Heart left ventricle (tissue), 13 donors: Measurements from ENCODE around the gene TRMT11.

ENCODE experiments used
- CTCF ChIP-seq, 12 donors: fragments of 200-600 bp; sonication (generic) in 4 of 12; IDR thresholded peaks; one replicate each; pipeline versions ENCODE4 v1.5.0 to v1.8.0; 2018 to 2022; ENCODE audit warnings: antibody characterized with exemption in 12 of 12, mild to moderate bottlenecking in 5 of 12
- POLR2A ChIP-seq, 2 donors: fragments of 450-650 bp; IDR thresholded peaks; one replicate each; pipeline ENCODE4 v1.6.1; 2017; ENCODE audit warnings: antibody characterized with exemption in 2 of 2, mild to moderate bottlenecking in 2 of 2, moderate library complexity in 2 of 2
- donor health status: ischemic (EF 13 %, LVEDD 7.1; RV severe dilation, severe dysfunction).
- donor health status: DM: no; HTN: yes; CAD: no.
- donor health status: DM: no; HTN: no; CAD: no.
- donor health status: ischemic (EF 25% LVEDD 6.9; RV normal size, moderate dysfunction).
- donor health status: ischemic (EF 25% LVEDD 5.7; RV mildly dilated, moderate dysfunction).
- donor health status: ischemic (EF 35%, LVEDD 5.7; RV mildly dilated, moderate dysfunction).
- donor health status: nonischemic (EF 11% LVEDD 7.7; RV severe dilation, severe dysfunction).
- donor health status: DM: yes; HTN: yes; CAD: no.
- donor health status: PGD.
- donor health status: ischemic (EF 29% LVEDD 5.4; RV normal size, mild dysfunction).
- donor health status: nonischemic (EF 23%, LVEDD 6.1; RV moderate dilation, normal function).

GRCh38 chr6:125985979-125986300 is 400 bp upstream of the TRMT11 start:
- no peak for TF ChIP-seq CTCF (IDR thresholded peaks at IDR 0.05)
- TF ChIP-seq POLR2A (IDR thresholded peaks at IDR 0.05): no peak
